SK-N-SH (cell line): ENCODE data around the gene CPEB1. TPM values are rescaled to one million over a fixed set of nuclear protein-coding genes. Genes with fewer than 3 reads are reported as not detected.

Source experiments
- CTCF ChIA-PET: fragments of 300-600, 350-600 bp; formaldehyde crosslinking; extraction: SDS; loops from one replicate; lab custom pipeline; 2021; lab: Yijun Ruan, JAX
- POLR2A ChIA-PET: fragments of 350-600 bp; sonication (Branson Sonifier 250); formaldehyde crosslinking; extraction: SDS; loops from one replicate; lab custom pipeline; 2020; ENCODE audit warnings: antibody characterized with exemption, inconsistent platforms; lab: Yijun Ruan, JAX
- DNase-seq: peaks from one replicate; pipeline ENCODE4 v3.0.0; 2012
- H2AFZ ChIP-seq: fragments of 200-600 bp; sonication (generic); 2 replicates; pipeline ENCODE4 v1.8.1; 2016; ENCODE audit warnings: antibody characterized with exemption, mild to moderate bottlenecking, low read depth
- H3F3A ChIP-seq: fragments of 200-600 bp; sonication (generic); replicated peaks from 2 replicates; pipeline ENCODE3; 2016; ENCODE audit warnings: antibody characterized with exemption, mild to moderate bottlenecking; ENCODE audit not compliant: insufficient read depth
- H3K27ac ChIP-seq, 2 experiments: fragments of 200-500 bp in 1 of 2; fragments of 200-600 bp in 1 of 2; sonication (Bioruptor generic) in 1 of 2; sonication (generic), shearing (Covaris generic) in 1 of 2; 2 replicates each; pipeline versions ENCODE4 v1.5.1 to v1.6.1; 2014 to 2016; ENCODE audit warnings: low read depth in 2 of 2, inconsistent platforms in 1 of 2, low read length in 1 of 2, mild to moderate bottlenecking in 1 of 2, mixed read lengths in 1 of 2
- H3K27me3 ChIP-seq: fragments of 200-600 bp; sonication (generic), shearing (Covaris generic); 2 replicates; pipeline ENCODE4 v1.6.1; 2016; ENCODE audit warnings: mixed run types; ENCODE audit not compliant: insufficient read depth
- H3K36me3 ChIP-seq, 2 experiments: fragments of 200-500 bp in 1 of 2; fragments of 200-600 bp in 1 of 2; sonication (Bioruptor generic) in 1 of 2; sonication (generic) in 1 of 2; replicated peaks in 1 of 2; 2 replicates each; pipeline versions ENCODE3 to v1.5.1; 2014 to 2016; ENCODE audit warnings: low read length in 1 of 2, mild to moderate bottlenecking in 1 of 2; ENCODE audit not compliant: insufficient read depth in 2 of 2, control insufficient read depth in 1 of 2
- H3K4me1 ChIP-seq, 2 experiments: fragments of 200-500 bp in 1 of 2; fragments of 200-600 bp in 1 of 2; sonication (Bioruptor generic) in 1 of 2; sonication (generic), shearing (Covaris generic) in 1 of 2; 2 replicates each; pipeline versions ENCODE4 v1.5.1 to v1.6.1; 2014 to 2016; ENCODE audit warnings: low read depth in 1 of 2, low read length in 1 of 2, mixed run types in 1 of 2; ENCODE audit not compliant: insufficient read depth in 2 of 2, control insufficient read depth in 1 of 2
- H3K4me2 ChIP-seq: fragments of 200-600 bp; sonication (generic), shearing (Covaris generic); 2 replicates; pipeline ENCODE4 v1.6.1; 2017; ENCODE audit warnings: mixed run types
- H3K4me3 ChIP-seq, 2 experiments: fragments of 200-500 bp in 1 of 2; fragments of 200-600 bp in 1 of 2; sonication (Bioruptor generic) in 1 of 2; sonication (generic), shearing (Covaris generic) in 1 of 2; 2 replicates each; pipeline versions ENCODE4 v1.5.1 to v1.8.1; 2014 to 2016; ENCODE audit warnings: low read depth in 2 of 2, inconsistent platforms in 1 of 2, low read length in 1 of 2, mild to moderate bottlenecking in 1 of 2, mixed read lengths in 1 of 2, moderate library complexity in 1 of 2
- H3K79me2 ChIP-seq: fragments of 200-600 bp; sonication (generic); 2 replicates; pipeline ENCODE4 v1.8.1; 2017; ENCODE audit warnings: mild to moderate bottlenecking; ENCODE audit not compliant: insufficient read depth
- H3K9ac ChIP-seq: fragments of 200-600 bp; sonication (generic); 2 replicates; pipeline ENCODE4 v1.6.1; 2017; ENCODE audit warnings: mixed run types
- H3K9me2 ChIP-seq: fragments of 200-600 bp; sonication (generic); 2 replicates; pipeline ENCODE4 v1.6.1; 2017; ENCODE audit warnings: mixed run types
- H3K9me3 ChIP-seq: fragments of 200-600 bp; sonication (generic); 2 replicates; pipeline ENCODE4 v1.6.1; 2017; ENCODE audit warnings: mixed run types, mild to moderate bottlenecking, moderate library complexity
- H4K20me1 ChIP-seq: fragments of 200-600 bp; sonication (generic); 2 replicates; pipeline ENCODE4 v1.6.1; 2017; ENCODE audit warnings: mild to moderate bottlenecking, mixed run types; ENCODE audit not compliant: insufficient read depth
- FOXJ3 ChIP-seq: sonication (generic); formaldehyde crosslinking; IDR thresholded peaks from 2 replicates; pipeline ENCODE4 v1.5.1; 2020; ENCODE audit warnings: mild to moderate bottlenecking, missing genetic modification reagents
- FOXM1 ChIP-seq: IDR thresholded peaks from 2 replicates; pipeline ENCODE4 v1.4.0; 2012; ENCODE audit warnings: low read depth, mild to moderate bottlenecking
- GATA2 ChIP-seq: sonication (generic); formaldehyde crosslinking; IDR thresholded peaks from 2 replicates; pipeline ENCODE4 v1.5.0; 2020; ENCODE audit warnings: mild to moderate bottlenecking, missing genetic modification reagents
- JUND ChIP-seq: IDR thresholded peaks from 2 replicates; pipeline ENCODE4 v1.4.0; 2012
- MXI1 ChIP-seq: IDR thresholded peaks from 2 replicates; pipeline ENCODE4 v1.6.1; 2012; ENCODE audit warnings: mild to moderate bottlenecking, low read depth, low read length, improper control_type of control experiment
- NFIC ChIP-seq: IDR thresholded peaks from 2 replicates; pipeline ENCODE4 v1.4.0; 2012; ENCODE audit warnings: borderline replicate concordance
- NRF1 ChIP-seq: IDR thresholded peaks from 2 replicates; pipeline ENCODE4 v1.6.1; 2012; ENCODE audit warnings: low read depth, mild to moderate bottlenecking, low read length
- RFX5 ChIP-seq: IDR thresholded peaks from 2 replicates; pipeline ENCODE4 v1.6.1; 2012; ENCODE audit warnings: mild to moderate bottlenecking, improper control_type of control experiment, low read length
- SMC3 ChIP-seq: IDR thresholded peaks from 2 replicates; pipeline ENCODE4 v1.6.1; 2012; ENCODE audit warnings: low read depth, low read length, improper control_type of control experiment
- TAF1 ChIP-seq: IDR thresholded peaks from 2 replicates; pipeline ENCODE4 v1.6.1; 2012; ENCODE audit warnings: low read depth, mild to moderate bottlenecking, low read length, moderate library complexity, borderline replicate concordance
- WGBS: methylation state at CpG from one replicate; pipeline ENCODE4 v1.1.6; 2017; ENCODE audit warnings: low lambda C conversion rate; 5-methylcytosine and 5-hydroxymethylcytosine counted together
- polyA plus RNA-seq, 3 experiments: library from polyadenylated mRNA; depleted of rRNA; stranded (reverse); fragments of >200 nt; gene quantifications; 2 replicates each; pipeline ENCODE4 v1.2.3, GENCODE V29; 2012
- TF ChIP-seq, protein P1 (sequence below): IDR thresholded peaks from 2 replicates; pipeline ENCODE4; 2012
- TF ChIP-seq, protein P2 (sequence below): IDR thresholded peaks from 2 replicates; pipeline ENCODE4 v1.4.0; 2012; ENCODE audit warnings: low read depth
- TF ChIP-seq, protein P3 (sequence below): IDR thresholded peaks from 2 replicates; pipeline ENCODE4 v1.4.0; 2012; ENCODE audit warnings: low read depth, borderline replicate concordance
- TF ChIP-seq, protein P4 (sequence below): IDR thresholded peaks from 2 replicates; pipeline ENCODE4 v1.6.1; 2012; ENCODE audit warnings: mild to moderate bottlenecking, low read depth, low read length, moderate library complexity

CPEB1 gene
- polyA plus RNA-seq, 1 of the 3 experiments (the other 2 are of a cell fraction), result 2.6 TPM

DNA sequence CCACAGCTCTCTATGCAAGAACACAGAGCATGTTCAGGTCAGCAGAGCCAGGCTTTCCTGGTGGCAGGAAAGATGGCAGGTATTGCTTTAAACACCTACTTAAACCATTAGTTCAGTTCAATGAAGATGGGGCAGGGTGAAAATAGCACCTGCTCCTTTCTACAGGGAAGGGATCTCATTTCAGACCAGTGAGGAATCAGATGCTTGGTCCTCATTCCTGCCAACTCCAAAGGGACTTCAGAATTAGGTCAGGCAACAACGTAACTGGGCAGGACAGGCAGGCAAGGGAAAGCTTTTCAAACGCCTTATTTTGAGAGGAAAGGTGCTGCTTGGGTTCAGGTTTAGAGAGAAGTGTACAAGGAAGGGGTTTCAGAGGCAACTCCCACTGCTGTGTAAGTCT is 94.3 kb downstream of the CPEB1 start:
- CTCF ChIA-PET, result interaction anchor here (1.0 to 1.5 kb wide), 2 partner anchors 10 to 12 kb away, joined by 3 to 5 read pairs; partner anchors contain the start of gene RPS17

More for the DNA sequence above, 94.3 kb downstream of the CPEB1 start:
- no peak overlapping the region for H3K4me3 ChIP-seq
- no peaks in the 10 kb centered on the region for H4K20me1 ChIP-seq
- H3K9ac ChIP-seq, result no peak overlapping the region
- TF ChIP-seq JUND (no peak), SMC3 (no peak), NFIC (no peak), NRF1 (no peak), TAF1 (no peak), MXI1 (no peak), RFX5 (no peak), GATA2 (no peak), FOXM1 (no peak), FOXJ3 (CRISPR knock-in tag) (no peak)
- TF ChIP-seq, protein P1, sequence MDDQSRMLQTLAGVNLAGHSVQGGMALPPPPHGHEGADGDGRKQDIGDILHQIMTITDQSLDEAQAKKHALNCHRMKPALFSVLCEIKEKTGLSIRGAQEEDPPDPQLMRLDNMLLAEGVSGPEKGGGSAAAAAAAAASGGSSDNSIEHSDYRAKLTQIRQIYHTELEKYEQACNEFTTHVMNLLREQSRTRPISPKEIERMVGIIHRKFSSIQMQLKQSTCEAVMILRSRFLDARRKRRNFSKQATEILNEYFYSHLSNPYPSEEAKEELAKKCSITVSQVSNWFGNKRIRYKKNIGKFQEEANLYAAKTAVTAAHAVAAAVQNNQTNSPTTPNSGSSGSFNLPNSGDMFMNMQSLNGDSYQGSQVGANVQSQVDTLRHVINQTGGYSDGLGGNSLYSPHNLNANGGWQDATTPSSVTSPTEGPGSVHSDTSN, result no peak
- TF ChIP-seq, protein P2, sequence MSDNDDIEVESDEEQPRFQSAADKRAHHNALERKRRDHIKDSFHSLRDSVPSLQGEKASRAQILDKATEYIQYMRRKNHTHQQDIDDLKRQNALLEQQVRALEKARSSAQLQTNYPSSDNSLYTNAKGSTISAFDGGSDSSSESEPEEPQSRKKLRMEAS, result no peak
- TF ChIP-seq, protein P3, sequence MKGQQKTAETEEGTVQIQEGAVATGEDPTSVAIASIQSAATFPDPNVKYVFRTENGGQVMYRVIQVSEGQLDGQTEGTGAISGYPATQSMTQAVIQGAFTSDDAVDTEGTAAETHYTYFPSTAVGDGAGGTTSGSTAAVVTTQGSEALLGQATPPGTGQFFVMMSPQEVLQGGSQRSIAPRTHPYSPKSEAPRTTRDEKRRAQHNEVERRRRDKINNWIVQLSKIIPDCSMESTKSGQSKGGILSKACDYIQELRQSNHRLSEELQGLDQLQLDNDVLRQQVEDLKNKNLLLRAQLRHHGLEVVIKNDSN, result no peak
- TF ChIP-seq, protein P4, sequence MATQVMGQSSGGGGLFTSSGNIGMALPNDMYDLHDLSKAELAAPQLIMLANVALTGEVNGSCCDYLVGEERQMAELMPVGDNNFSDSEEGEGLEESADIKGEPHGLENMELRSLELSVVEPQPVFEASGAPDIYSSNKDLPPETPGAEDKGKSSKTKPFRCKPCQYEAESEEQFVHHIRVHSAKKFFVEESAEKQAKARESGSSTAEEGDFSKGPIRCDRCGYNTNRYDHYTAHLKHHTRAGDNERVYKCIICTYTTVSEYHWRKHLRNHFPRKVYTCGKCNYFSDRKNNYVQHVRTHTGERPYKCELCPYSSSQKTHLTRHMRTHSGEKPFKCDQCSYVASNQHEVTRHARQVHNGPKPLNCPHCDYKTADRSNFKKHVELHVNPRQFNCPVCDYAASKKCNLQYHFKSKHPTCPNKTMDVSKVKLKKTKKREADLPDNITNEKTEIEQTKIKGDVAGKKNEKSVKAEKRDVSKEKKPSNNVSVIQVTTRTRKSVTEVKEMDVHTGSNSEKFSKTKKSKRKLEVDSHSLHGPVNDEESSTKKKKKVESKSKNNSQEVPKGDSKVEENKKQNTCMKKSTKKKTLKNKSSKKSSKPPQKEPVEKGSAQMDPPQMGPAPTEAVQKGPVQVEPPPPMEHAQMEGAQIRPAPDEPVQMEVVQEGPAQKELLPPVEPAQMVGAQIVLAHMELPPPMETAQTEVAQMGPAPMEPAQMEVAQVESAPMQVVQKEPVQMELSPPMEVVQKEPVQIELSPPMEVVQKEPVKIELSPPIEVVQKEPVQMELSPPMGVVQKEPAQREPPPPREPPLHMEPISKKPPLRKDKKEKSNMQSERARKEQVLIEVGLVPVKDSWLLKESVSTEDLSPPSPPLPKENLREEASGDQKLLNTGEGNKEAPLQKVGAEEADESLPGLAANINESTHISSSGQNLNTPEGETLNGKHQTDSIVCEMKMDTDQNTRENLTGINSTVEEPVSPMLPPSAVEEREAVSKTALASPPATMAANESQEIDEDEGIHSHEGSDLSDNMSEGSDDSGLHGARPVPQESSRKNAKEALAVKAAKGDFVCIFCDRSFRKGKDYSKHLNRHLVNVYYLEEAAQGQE, result no peak
- TF ChIP-seq, all 33 proteins: peak for 0
- Histone ChIP-seq H3K79me2 (no peaks in the 10 kb centered on the region), H3K9me3 (no peaks in the 10 kb centered on the region), H3K27ac (no peak overlapping the region), H3K4me2 (no peak overlapping the region), H3F3A (no peaks in the 10 kb centered on the region), H2AFZ (no peak overlapping the region), H3K9me2 (no peaks in the 10 kb centered on the region), H3K4me1 (no peaks in the 10 kb centered on the region), H3K36me3 (no peaks in the 10 kb centered on the region), H3K27me3 (no peaks in the 10 kb centered on the region)
- WGBS, result 78% methylated on average over 2 of the region's 2 CpGs
- DNase-seq, result no peak
- POLR2A ChIA-PET, result no interaction called here
